ENCODE data around the gene SIAH3.
"Not testable (repeated sequence)": the region's sequence is repeated elsewhere in the genome, so short reads cannot be mapped to it uniquely, and the experiment has no call there.

SIAH3 gene

DNA sequence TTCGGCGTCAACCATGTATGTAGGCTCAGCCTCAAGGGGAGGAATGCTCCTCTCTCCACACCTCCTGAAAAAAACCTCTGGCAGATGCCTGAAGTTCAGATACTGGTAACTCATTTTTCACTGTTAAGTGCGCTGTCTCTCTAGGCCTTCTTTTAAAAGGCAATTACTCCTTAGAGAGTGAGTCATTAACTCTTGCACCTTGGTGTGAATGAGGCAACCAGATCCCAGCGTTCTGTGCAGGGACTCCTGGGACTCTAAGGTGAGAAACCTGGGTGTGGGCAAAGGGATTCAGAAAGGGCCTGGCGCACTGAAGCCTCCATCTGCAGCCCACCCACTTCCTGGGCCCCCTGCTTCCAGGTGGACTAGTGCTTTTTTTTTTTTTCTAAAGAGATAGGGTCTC lies 71.7 kb downstream of the SIAH3 start:
- no peak for DNase-seq

GRCh38 chr13:45778882-45779281 lies 72.7 kb downstream of the SIAH3 start:
- DNase-seq: no peak

- no peak for DNase-seq
These were observed 74.8 kb downstream of the SIAH3 start for GRCh38 chr13:45776748-45777147.

- no peak for DNase-seq
These were observed 76.1 kb downstream of the SIAH3 start for GRCh38 chr13:45775401-45775963.

DNA sequence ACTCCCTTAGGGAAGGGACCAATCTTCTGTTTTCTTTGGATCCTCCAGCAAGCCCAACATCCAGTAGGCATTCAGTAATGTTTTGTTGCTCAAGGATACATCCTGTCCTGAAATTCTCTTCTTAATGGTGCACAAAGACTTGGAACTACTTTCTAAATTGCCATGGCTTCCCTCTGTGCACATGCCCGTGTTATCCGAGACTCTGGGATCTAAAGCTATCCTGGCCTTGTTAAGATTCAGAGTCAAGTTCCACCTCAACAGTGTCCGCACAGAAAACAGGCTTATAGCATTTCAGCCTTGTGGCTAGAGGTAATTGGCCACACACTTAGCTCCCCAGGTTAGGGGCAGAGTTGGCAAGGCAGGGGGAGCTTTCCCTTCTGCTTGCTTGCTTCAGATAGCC lies 77.6 kb downstream of the SIAH3 start:
- no peak for DNase-seq

GRCh38 chr13:45773236-45773635 lies 78.3 kb downstream of the SIAH3 start:
- DNase-seq: no peak

- DNase-seq: no peak
These were observed 80.7 kb downstream of the SIAH3 start for GRCh38 chr13:45770886-45771285.

DNA sequence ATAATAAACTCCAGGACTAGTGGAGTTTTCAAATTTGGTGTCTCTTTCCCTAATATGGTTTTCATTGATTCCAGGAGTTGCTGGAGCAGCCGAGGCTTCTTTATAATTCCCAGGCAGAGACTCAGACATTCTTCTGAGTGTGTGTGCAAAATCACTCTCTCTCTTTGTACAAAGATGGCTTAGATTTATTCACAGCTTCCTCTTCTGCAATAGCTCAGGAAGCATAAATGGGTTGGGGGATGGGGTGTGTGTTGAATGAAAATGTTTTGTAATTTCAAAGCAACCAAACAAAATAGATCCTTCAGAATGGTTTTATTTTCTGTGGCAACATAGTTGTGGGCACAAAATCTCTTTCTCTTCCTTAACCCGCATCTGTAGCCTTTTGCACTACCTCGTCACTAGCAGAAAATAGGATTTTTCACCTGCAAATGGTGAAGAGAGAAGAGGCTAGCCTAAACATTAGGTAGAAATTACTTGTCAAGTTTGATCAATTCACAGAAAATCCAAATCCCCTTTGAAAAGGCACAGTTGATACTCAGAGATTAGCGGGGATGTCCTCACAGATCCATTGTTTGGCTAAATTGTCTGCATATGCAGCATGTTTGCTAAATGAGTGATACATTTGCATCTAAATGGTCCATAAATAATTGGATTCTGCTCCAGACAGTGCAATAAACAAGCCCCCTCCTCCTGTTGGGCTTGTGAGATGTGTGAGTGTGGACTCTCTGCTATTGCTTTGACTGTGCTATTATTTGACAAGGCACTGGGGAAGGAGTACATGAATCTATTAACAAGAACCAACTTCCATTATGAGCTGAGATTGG lies 82.7 kb downstream of the SIAH3 start:
- DNase-seq: no peak

DNA sequence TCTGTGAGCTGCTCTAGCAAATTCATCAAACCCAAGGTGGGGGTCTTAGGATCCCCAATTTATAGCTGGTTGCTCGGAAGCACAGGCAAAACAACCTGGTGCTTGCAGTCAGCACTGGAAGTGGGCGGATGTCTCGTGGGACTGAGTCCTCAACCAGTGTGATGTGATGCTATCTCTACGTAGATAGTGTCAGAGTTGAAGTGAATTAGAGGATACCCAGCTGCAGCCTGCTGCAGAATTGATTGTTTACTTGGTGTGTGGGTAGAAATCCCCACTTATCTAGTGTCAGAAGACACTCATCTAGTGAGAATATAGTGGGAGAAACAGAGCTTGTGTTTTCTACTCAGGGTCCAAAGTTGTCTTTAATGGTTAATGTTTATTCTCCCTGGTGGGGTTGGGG lies 86.1 kb downstream of the SIAH3 start:
- DNase-seq: no peak

DNA sequence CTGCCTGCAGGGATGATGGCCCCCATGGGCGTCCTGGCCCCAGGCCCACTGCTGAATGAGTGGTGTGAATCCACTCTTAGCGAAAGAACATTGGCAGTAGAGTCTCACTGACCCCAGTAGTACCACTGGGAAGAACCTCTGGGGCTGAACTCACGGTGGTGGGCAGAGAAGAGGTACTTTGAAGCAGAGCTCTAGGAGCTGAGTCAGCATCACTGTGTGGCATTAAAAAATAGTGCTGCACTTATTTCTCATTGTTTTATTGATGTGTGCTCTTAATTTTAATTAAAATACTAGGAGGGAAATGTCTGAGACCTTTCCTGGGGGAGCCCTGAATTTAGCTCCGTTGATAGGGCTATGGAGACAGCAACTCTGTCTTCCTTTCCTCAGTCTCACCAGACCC lies 88.1 kb downstream of the SIAH3 start:
- no peak for DNase-seq

- not testable (repeated sequence) for DNase-seq
These were observed 94.0 kb downstream of the SIAH3 start for GRCh38 chr13:45757589-45757988.

DNA sequence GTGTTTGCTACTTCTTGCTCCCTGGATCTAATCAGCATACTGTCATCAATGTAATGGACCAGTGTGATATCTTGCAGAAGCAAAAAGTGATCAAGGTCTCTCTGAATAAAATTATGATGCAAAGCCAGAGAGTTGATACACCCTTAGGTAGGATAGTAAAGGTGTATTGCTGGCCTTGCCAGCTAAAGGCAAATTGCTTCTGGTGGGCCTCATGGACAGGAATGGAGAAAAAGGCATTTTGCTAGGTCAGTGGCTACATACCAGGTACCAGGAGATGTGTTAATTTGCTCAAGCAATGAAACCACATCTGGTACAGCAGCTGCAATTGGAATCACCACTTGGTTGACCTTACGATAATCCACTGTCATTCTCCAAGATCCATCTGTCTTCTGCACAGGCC lies 95.1 kb downstream of the SIAH3 start:
- not testable (repeated sequence) for DNase-seq

DNA sequence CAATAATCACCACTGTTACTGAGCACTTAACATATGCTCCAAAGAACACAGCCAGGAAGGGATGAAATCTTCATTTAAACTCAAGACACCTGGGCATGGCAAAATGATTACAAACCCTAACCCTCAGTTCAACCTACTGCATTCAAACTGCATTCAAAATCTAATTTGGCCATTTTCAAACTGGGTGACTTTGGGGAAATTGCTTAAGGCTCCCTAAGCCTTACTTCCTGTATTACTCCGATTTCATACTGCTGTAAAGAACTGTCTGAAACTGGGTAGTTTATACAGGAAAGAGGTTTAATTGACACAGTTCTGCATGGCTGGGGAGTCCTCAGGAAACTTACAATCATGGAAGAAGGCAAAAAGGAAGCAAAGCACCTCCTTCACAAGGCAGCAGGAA lies 99.0 kb downstream of the SIAH3 start:
- DNase-seq: no peak

- DNase-seq: no peak
These were observed 99.7 kb downstream of the SIAH3 start for GRCh38 chr13:45751885-45752284.

GRCh38 chr13:45750566-45750965 lies 101.0 kb downstream of the SIAH3 start:
- DNase-seq: no peak

DNA sequence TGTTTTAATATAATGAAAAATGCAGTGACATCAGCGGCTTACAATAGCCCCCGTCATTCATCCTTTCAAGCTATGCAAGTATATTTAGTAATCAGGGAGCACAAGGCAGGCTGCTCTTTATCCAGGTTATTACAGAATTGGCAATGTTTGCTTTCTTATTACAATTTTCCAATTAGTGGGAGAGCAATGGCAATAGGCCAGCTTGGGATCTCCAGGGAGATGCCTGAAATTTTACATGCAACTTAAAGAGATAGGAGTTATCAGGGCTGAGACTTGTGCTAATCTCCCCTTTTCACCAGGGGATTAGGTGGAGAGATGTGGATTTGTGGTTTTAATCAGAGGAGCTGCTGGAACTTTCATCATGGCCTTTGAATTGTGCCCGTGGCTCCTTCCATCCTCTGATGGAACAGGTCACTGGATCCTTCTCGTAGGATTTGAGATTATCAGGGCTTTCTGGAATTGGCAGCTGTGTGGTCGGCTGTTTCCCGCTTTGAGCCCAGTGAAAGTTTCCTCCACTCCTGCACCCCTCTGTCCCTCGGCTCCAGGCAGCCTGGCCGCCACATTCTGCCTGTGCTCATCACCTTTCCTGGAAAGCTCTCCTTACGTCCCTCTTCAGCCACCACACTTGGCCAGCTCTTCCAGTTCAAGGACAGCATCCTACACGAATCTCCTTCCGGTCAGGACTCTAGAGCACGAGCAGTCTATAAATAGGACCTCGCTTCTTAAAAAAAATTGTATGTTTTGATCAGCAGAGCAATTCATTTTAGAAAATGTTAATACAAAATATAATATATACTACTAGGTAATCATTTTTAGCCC lies 102.4 kb downstream of the SIAH3 start:
- no peak for DNase-seq

DNA sequence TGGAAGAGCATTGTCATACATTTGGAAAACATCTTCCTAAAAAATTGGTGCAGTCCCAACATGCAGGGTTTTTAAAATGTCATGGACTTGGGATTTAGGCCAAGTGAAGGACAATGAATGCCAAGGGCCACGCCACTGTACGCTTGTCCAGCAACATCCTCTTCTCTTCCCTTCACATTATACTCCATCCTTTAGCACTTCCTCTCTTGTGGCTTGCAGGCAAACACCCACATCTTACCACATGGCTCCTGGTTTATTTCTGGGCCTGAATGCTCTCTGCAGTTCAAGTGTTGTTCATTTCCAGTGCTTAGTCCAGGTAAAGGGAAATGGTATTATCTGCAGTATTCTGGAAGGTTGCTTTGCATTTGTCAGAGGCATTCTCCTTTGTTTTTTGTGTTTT lies 104.5 kb downstream of the SIAH3 start:
- no peak for DNase-seq

DNA sequence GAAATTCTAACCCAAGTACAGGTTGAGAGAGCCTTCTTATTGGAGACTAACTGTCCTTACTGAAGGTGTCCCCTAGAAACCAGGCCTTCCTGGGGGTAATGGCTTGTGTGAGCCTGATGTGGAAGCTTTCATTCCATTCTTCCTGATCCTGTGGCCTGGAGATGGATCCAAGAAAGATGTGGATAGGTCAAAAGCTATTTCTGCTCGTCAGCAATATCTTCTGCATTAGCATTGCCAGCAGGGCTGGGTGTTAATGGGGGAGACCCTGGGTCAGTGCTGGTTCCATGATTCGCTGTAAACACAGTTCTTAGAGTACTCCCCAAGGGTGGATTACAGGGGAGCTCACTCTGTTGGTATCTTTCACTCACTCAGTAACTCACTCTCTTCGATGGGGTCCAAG lies 106.6 kb downstream of the SIAH3 start:
- no peak for DNase-seq

DNA sequence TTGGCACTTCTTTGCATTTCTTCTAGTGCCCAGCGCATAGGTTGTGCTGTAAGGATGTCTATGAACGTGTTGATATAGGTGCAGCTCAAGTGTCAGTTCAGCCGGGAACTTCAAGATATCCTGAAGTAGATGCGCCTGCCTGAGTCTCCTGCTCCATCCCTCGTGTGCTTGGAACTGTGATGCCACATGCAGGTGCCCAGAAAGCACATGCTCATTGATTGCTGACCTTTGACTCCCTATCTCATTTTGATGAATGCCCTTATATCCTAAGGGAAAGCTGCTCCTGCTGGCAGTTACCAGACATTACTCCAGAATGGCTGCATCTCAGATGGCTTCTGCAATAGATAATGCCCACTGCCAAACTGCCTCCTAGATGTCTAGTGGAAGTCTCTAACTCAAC lies 108.6 kb downstream of the SIAH3 start:
- DNase-seq: no peak

DNA sequence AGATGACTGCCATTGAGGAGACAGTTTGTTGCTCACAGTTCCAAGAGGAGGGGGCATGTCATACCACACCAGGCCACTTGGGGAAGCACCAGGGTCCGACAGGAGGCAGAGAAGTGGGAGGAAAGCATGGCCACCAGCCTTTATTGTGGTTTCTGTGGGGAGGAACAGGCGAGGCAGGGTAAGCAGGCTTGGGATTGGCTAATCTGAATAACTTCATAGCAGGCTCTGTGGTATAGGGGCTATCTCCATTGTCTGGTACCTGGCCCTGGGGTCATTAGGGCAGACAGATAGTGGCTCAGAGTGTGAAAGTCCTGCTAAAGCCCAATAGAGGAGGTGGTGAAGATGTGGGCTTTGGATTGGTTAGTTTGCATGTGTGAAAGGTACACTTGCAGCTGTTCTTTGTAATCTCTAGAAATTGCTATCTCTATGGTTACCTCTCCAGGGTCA lies 114.0 kb downstream of the SIAH3 start:
- DNase-seq: peak; percentile 12

GRCh38 chr13:45733361-45733760 lies 118.2 kb downstream of the SIAH3 start:
- DNase-seq: no peak

DNA sequence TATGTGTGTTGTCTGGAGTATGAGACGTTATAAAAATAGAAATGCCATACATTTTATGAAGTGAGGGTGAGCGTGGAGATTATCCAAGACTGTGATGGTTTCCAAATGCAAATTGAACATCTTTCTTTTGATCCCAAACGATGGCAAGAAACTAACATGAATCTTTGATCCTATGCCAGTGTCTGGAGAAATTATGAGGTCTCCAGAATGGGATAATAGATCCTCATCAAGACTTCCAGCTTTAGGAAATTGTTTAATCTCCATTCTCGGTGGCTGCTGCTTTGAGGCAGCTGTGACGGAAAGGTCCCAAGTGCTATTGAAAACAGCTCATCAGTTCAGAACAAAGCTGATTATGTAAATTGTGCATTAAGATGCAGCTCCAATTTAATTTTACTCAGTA lies 118.6 kb downstream of the SIAH3 start:
- no peak for DNase-seq

GRCh38 chr13:45731455-45731854 lies 120.1 kb downstream of the SIAH3 start:
- DNase-seq: no peak

- peak; percentile 61 for DNase-seq
These were observed 122.8 kb downstream of the SIAH3 start for GRCh38 chr13:45728759-45729158.

Data from RPMI8226 (cell line).